Left colon (tissue), 2 donors: ENCODE results near the gene SBK3. TPM values are rescaled to one million over a fixed set of nuclear protein-coding genes. Genes with fewer than 3 reads are reported as not detected.
"Not testable (repeated sequence)": the region's sequence is repeated elsewhere in the genome, so short reads cannot be mapped to it uniquely, and the experiment has no call there.

ENCODE experiments used
- ATAC-seq: fragments of 200-7000 bp; cut with Tn5 transposase; one replicate; pipeline ENCODE4 v1.9.1; 2020; ENCODE audit warnings: mild to moderate bottlenecking, moderate library complexity
- DNase-seq, 2 donors: peaks; one replicate each; pipeline ENCODE4 v3.0.0-alpha.2; 2020
- intact Hi-C, 2 donors: fragments of 100-400 bp; cut with DNase I in 1 of 2; cut with micrococcal nuclease in 1 of 2; formaldehyde crosslinking; loops; one replicate each; pipeline versions ENCODE4 v1.11.2 to v1.14.0; 2022; cut with DNase I, micrococcal nuclease
- long read RNA-seq: library from polyadenylated mRNA; unstranded; transcript quantifications from one replicate; pipeline ENCODE4 v2.0.0, GENCODE V29; 2021
- total RNA-seq, 2 donors: library from RNA; stranded (reverse); fragmentation: NEBNext Ultra II Directional; extraction: Animal tissue kit (Norgen Biotek cat#: 25700); gene quantifications; one replicate each; pipeline ENCODE4 v1.2.1, GENCODE V29; 2021
- donor health status: DM: no; HTN: no; CAD: no.
- donor health status: DM: yes; HTN: yes; CAD: no.

SBK3 gene
- total RNA-seq = not detected
- long read RNA-seq = 0 reads

DNA sequence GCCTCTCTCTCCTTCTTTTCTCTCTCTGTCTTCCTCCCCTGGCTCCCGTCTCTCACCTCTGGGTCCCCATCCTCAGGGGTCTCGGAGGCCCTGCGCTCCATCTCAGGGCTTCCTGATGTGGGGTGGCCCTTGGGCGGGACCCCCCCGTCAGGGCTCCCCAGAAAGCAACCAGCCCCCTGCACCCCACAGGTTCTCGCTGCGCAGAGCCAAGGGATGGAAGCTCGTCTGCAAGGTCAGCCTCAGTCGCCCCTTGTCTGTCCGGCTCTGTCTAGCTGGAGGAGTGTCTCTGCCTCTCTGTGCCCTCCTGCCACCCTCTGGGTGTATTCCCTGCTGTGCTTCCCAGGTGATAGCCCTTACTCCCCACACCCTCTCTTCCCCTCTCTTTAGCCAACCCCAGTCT lies at the start of gene SBK3:
Gene SBK3, minus strand, starts transcription at position 101 of the 400 bp plus-strand sequence. Its CDS starts 0 bp downstream, at position 101.
- intact Hi-C loops = no loop called here
- DNase-seq = no peak
- ATAC-seq = no peak

GRCh38 chr19:55593096-55593772 lies 47.9 kb upstream of the SBK3 start:
- ATAC-seq (no peak), DNase-seq (no peak)
- intact Hi-C loops = no loop called here

- no peak for DNase-seq
- ATAC-seq = no peak
- intact Hi-C loops = no loop called here
These were observed 47.2 kb upstream of the SBK3 start for GRCh38 chr19:55592391-55593090.

DNA sequence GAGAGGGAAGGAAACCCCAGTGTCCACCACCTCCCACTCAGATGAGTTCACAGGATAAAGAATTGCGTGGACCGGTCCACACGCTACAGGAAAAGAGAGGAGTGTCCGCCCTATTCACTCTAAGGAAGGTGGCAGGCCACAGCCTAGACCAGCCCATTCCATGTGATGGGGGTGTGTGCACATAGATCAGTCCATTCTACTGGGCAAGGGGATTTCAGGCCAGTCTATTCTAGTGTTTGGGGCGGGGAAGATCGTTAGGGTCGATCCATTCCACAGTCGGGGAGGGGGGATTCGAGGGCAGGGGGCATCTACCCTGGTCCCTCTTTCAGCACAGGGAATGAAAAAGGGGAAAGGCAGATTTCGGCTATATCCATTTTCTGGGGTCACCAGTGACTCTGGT lies 46.2 kb upstream of the SBK3 start:
- ATAC-seq (no peak), DNase-seq (no peak)
- intact Hi-C loops = no loop called here

GRCh38 chr19:55590617-55591016 lies 45.3 kb upstream of the SBK3 start:
- intact Hi-C loops = no loop called here
- ATAC-seq = peak; percentile 30
- no peak for DNase-seq

DNA sequence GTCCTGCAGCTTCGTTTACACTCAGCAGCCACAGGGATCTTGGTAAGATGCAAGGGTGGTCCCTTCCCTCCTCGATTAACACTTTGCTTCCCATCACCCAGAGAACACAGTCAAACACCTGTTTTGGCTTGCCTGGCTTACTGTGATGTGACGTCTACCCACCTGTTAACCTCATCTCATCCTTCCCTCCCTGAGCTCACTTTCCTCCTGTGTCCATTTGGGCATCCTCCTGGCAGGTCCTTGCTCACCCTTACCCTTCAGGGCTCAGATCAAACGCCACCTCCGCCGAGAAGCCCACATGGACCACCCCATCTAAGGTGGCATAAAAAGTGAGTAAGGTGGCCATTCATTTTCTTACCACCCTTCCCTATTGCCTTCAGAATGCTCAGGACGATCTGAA lies 44.8 kb upstream of the SBK3 start:
- no peak for DNase-seq
- no peak for ATAC-seq

GRCh38 chr19:55588738-55589137 lies 43.4 kb upstream of the SBK3 start:
- ATAC-seq (no peak), DNase-seq (no peak)
- intact Hi-C loops = no loop called here

More for the DNA sequence above, 44.8 kb upstream of the SBK3 start:
- intact Hi-C loops = no loop called here

GRCh38 chr19:55586976-55587668 lies 41.8 kb upstream of the SBK3 start:
- peak; percentile 97 for ATAC-seq
- DNase-seq = peak; percentile 96 to 98
- intact Hi-C loops = no loop called here

- intact Hi-C loops = no loop called here
- ATAC-seq = peak; percentile 7
These were observed 40.5 kb upstream of the SBK3 start for GRCh38 chr19:55585658-55586339.

GRCh38 chr19:55584871-55585270 lies 39.5 kb upstream of the SBK3 start:
- ATAC-seq (no peak), DNase-seq (no peak)
- intact Hi-C loops = no loop called here

More at GRCh38 chr19:55585658-55586339, 40.5 kb upstream of the SBK3 start:
- DNase-seq = peak; percentile 66 to 72

DNA sequence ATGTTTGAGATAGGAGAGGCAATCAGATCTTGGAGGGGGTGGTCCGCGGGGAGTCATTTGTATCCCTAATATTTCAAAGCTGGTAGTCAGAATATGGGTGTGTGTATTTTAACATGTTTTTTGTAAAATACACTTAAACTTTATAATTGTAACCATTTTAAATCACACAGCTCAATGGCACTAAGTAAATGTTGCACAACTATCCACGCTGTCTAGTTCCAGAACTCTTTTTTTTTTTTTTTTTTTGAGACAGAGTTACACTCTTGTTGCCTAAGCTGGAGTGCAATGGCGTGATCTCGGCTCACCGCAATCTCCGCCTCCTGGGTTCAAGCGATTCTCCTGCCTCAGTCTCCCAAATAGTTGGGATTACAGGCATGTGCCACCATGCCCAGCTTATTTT lies 38.6 kb upstream of the SBK3 start:
- DNase-seq, intact Hi-C loops, ATAC-seq: not testable (repeated sequence)

DNA sequence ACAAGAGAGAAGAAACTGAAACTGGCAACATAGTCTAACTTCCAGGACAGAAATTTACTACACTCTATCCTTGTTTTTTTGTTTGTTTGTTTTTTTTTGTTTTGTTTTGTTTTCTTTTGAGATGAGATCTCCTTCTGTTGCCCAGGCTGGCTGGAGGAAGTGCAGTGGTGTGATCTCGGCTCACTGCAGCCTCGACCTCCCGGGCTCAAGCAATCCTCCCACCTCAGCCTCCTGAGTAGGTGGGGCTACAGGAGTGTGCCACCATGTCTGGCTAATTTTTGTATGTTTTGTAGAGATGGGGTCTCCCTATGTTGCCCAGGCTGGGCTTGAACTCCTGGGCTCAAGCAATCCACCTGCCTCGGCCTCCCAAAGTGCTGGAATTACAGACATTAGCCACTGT lies 36.9 kb upstream of the SBK3 start:
- DNase-seq, intact Hi-C loops, ATAC-seq: not testable (repeated sequence)

- intact Hi-C loops = no loop called here
- ATAC-seq = no peak
- no peak for DNase-seq
These were observed 36.5 kb upstream of the SBK3 start for GRCh38 chr19:55581823-55582223.

- ATAC-seq (peak; percentile 41), DNase-seq (no peak)
- intact Hi-C loops = no loop called here
These were observed 35.9 kb upstream of the SBK3 start for GRCh38 chr19:55581145-55581822.

GRCh38 chr19:55580628-55581144 lies 35.3 kb upstream of the SBK3 start, which contains the start of gene ZNF579:
ZNF579 (minus strand) TSS chr19:55580848; CDS start chr19:55579639, 1,209 bp downstream.
- DNase-seq = peak; percentile 85 to 87
- peak; percentile 86 for ATAC-seq
- intact Hi-C loops = no loop called here

DNA sequence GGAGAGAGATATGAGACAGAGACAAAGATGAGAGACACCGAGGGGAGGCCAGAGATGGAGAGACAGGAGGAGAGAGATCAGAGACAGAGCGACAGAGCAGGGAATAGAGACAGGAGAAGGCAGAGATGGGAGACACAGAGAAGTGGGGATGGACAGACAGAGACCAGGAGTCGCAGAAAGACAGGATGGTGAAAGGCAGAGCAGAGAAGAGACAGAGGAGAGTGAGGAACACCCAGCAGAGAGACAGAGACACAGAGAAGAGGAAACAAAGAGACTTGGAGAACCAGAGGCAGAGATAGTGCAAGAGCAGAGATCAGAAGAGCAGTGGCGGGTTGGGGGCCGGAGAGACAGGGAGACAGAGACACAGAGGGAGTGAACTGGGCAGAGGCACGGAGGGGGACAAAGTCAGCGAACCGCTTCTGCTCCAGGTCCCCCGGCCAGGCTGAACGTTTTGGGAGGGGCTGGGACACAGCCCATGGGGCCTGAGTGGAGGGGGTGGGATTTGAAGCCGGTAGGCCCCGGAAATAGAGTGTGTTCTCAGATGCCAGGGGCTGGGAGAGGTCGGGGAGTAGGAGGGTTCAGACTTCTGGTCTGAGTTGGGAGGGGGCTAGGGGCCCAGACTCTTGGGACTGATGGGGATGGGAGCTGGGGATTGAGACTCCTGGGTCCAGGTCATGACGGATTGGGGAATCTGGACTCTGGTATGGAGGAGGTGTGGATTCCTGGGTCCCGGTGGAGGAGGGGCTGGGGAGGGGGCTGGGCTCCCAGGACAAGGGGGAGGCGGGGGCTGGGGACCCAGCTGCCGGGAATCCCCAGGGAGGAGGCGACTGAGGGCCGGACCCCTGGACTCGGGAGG lies 34.7 kb upstream of the SBK3 start:
- ATAC-seq = peak; percentile 40
- no peak for DNase-seq
- intact Hi-C loops = no loop called here
